ENCODE results near the gene SLC35B4. TPM values are rescaled to one million over a fixed set of nuclear protein-coding genes. Genes with fewer than 3 reads are reported as not detected.

The SLC35B4 gene
- total RNA-seq, 1 donor from 2014 or later: 23.2 TPM

DNA sequence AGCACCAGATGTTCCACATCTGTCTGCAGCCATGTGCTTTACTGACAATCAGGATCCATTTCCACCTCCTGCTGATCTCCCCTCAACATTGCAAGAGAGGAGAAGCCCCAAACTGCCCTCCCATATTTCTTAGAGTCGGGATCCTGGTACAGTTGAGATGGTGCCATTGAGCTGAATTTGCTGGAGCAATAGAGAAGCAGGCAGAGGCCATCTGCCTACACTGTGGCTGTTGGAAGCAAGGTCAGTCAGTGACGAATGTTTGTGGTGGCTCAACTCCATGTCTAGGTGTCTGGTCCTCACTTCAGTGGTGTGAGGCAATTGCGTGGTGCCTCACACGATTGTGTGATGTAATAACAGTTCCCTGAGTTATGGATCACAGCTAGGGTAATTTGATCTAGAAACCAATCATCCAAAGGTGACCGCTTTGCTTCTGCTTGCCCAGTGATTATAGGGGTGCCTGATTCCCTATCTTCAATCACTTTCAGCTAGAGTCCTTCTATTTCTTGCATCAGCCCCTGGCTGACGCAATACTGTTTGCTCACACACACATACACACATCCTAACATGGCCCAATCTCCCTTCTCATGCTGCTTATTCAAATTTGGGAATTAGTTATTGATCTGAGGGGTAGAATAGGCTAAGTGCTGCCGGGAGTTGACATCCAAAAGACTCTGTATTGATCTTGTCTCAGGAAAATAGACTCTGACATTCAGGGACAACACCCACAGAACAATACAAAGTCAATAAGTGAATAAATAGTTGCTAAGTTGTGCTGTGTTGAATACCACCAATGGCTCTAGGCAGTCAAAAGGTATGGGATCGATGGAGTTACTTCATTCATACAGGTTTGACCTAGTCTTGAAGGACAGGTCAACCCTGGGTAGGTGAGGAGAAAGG is 46.1 kb upstream of the SLC35B4 start:
- no peak overlapping the region for H3K4me3 ChIP-seq (ENCODE audit: insufficient read depth, low read depth, low read length)
- no peak overlapping the region for H3K9ac ChIP-seq (ENCODE audit: low read length)
- DNase-seq (ENCODE audit: low read depth) (no peak), FAIRE-seq (no peak)
- no peaks in the 10 kb centered on the region for H3K9me3 ChIP-seq (ENCODE audit: insufficient read depth, low read depth, low read length)
- H3K27ac ChIP-seq (ENCODE audit: low read depth, low read length): no peak overlapping the region
- no peaks in the 10 kb centered on the region for H3K27me3 ChIP-seq (ENCODE audit: insufficient read depth, low read length)
- no peak overlapping the region for H3K4me2 ChIP-seq (ENCODE audit: low read length)
- no peak overlapping the region for H3K27ac Mint-ChIP-seq (ENCODE audit: unreplicated experiment)
- no peaks in the 10 kb centered on the region for H3K36me3 Mint-ChIP-seq (ENCODE audit: low read depth, unreplicated experiment)
- peaks cover 17% of the 10 kb centered on the region for H3K27me3 Mint-ChIP-seq (ENCODE audit: low read depth, unreplicated experiment)
- no peaks in the 10 kb centered on the region for H3K36me3 ChIP-seq (ENCODE audit: insufficient read depth, low read length)
- H3K4me1 Mint-ChIP-seq (ENCODE audit: low read depth, unreplicated experiment): peaks cover 12% of the 10 kb centered on the region
- no peak overlapping the region for H2AFZ ChIP-seq (ENCODE audit: low read depth, low read length)
- H4K20me1 ChIP-seq (ENCODE audit: insufficient read depth, low read length): no peaks in the 10 kb centered on the region
- peaks cover 2% of the 10 kb centered on the region for H3K9me3 Mint-ChIP-seq (ENCODE audit: unreplicated experiment)
- TF ChIP-seq EZH2 (IDR thresholded peaks at IDR 0.05; ENCODE audit: insufficient read depth, low read length) (no peak), CTCF (IDR thresholded peaks at IDR 0.05; ENCODE audit: insufficient read depth, low read depth, low read length) (no peak)
- H3K4me3 Mint-ChIP-seq (ENCODE audit: unreplicated experiment): no peak overlapping the region
- H3K79me2 ChIP-seq (ENCODE audit: insufficient read depth, low read length): no peaks in the 10 kb centered on the region
- H3K4me1 ChIP-seq (ENCODE audit: insufficient read depth, low read length): peaks cover 4% of the 10 kb centered on the region

GRCh38 chr7:134359787-134360432 is 43.2 kb upstream of the SLC35B4 start:
- peaks cover 4% of the 10 kb centered on the region for H3K4me1 ChIP-seq (ENCODE audit: insufficient read depth, low read length)
- peaks cover 6% of the 10 kb centered on the region for H3K4me1 Mint-ChIP-seq (ENCODE audit: low read depth, unreplicated experiment)
- H3K36me3 Mint-ChIP-seq (ENCODE audit: low read depth, unreplicated experiment): no peaks in the 10 kb centered on the region
- no peak for DNase-seq (ENCODE audit: low read depth)
- no peaks in the 10 kb centered on the region for H4K20me1 ChIP-seq (ENCODE audit: insufficient read depth, low read length)
- no peak overlapping the region for H3K27ac ChIP-seq (ENCODE audit: low read depth, low read length)
- peaks cover 22% of the 10 kb centered on the region for H3K27me3 Mint-ChIP-seq (ENCODE audit: low read depth, unreplicated experiment)
- no peaks in the 10 kb centered on the region for H3K36me3 ChIP-seq (ENCODE audit: insufficient read depth, low read length)
- H3K9ac ChIP-seq (ENCODE audit: low read length): no peak overlapping the region
- no peaks in the 10 kb centered on the region for H3K9me3 ChIP-seq (ENCODE audit: insufficient read depth, low read depth, low read length)
- H3K27me3 ChIP-seq (ENCODE audit: insufficient read depth, low read length): no peaks in the 10 kb centered on the region
- H2AFZ ChIP-seq (ENCODE audit: low read depth, low read length): no peak overlapping the region
- FAIRE-seq: no peak
- H3K4me2 ChIP-seq (ENCODE audit: low read length): no peak overlapping the region
- H3K27ac Mint-ChIP-seq (ENCODE audit: unreplicated experiment): no peak overlapping the region
- H3K4me3 ChIP-seq (ENCODE audit: insufficient read depth, low read depth, low read length): no peak overlapping the region
- H3K9me3 Mint-ChIP-seq (ENCODE audit: unreplicated experiment): peaks cover 2% of the 10 kb centered on the region
- TF ChIP-seq EZH2 (IDR thresholded peaks at IDR 0.05; ENCODE audit: insufficient read depth, low read length) (no peak), CTCF (IDR thresholded peaks at IDR 0.05; ENCODE audit: insufficient read depth, low read depth, low read length) (no peak)
- no peak overlapping the region for H3K4me3 Mint-ChIP-seq (ENCODE audit: unreplicated experiment)
- no peaks in the 10 kb centered on the region for H3K79me2 ChIP-seq (ENCODE audit: insufficient read depth, low read length)

All from astrocyte (in vitro differentiated cells and primary cell).